Measurements from ENCODE around the gene FAM98A. TPM values are rescaled to one million over a fixed set of nuclear protein-coding genes. Genes with fewer than 3 reads are reported as not detected.

Gene FAM98A
- total and polyA plus RNA-seq, 10 of the 15 experiments (the other 5 are each of a cell fraction or from before 2014, with no cell fraction given): 29.7 to 231 (median 80.2) TPM

DNA sequence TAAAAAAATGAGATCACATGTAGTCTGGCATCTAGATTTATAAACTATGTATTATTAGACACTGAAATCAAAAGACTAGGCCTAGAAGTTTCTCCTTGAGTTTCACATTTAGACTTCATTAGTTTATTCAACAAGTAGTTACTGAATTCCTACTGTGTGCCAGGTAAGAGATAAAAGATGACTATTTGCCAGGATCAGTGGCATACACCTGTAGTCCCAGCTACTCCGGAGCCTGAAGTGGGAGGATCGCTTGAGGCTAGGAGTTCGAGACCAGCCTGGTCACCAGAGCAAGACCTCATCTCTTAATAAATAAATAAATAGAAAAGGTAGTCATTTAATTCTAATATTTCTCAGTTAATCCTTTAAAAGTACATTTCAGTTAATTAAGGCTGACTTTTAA, 2.1 kb downstream of the FAM98A start:
- in situ Hi-C loops (cut with MboI): loop anchor here (25.0 kb wide), 1 partner anchor 835 kb away; no protein-coding TSS in a partner anchor
- H3K4me2 ChIP-seq (ENCODE audit: control insufficient read depth, insufficient read depth): peak overlapping the region; percentile 46
- POLR2A ChIA-PET: interaction anchor here (0.6 kb wide), 1 partner anchor 940 kb away, joined by 5 read pairs; no protein-coding TSS in a partner anchor
- TF ChIP-seq CHD2 (IDR thresholded peaks at IDR 0.05; ENCODE audit: borderline replicate concordance, low read depth, low read length) (no peak), SMARCA5 (IDR thresholded peaks at IDR 0.05) (no peak), CTCF (IDR thresholded peaks at IDR 0.05 in 2 of 3, conservative IDR thresholded peaks at IDR 0.05 in 1 of 3; ENCODE audit: control insufficient read depth in 2 of 3, extremely low read depth in 1 of 3, insufficient read depth in 1 of 3, low read depth in 3 of 3, low read length in 3 of 3) (no peak), POLR2AphosphoS2 (IDR thresholded peaks at IDR 0.05; ENCODE audit: low read depth, low read length) (no peak), TCF3 (IDR thresholded peaks at IDR 0.05; ENCODE audit: borderline replicate concordance, insufficient read depth, low read depth, low read length) (no peak), CREB1 (IDR thresholded peaks at IDR 0.05; ENCODE audit: low read depth) (no peak), BCL11A (IDR thresholded peaks at IDR 0.05; ENCODE audit: low read depth, low read length) (no peak), ASH2L (IDR thresholded peaks at IDR 0.05; ENCODE audit: borderline replicate concordance, low read depth) (no peak), POLR2AphosphoS5 (IDR thresholded peaks at IDR 0.05; ENCODE audit: low read length) (no peak), SIX5 (IDR thresholded peaks at IDR 0.05; ENCODE audit: low read depth, low read length, severe bottlenecking) (no peak), MYC (IDR thresholded peaks at IDR 0.05; ENCODE audit: insufficient read depth, insufficient read length, insufficient replicate concordance, low read length, severe bottlenecking) (no peak), SPI1 (IDR thresholded peaks at IDR 0.05; ENCODE audit: borderline replicate concordance, insufficient read depth, low read depth, low read length) (no peak), ZNF592 (IDR thresholded peaks at IDR 0.05) (no peak), SMAD5 (IDR thresholded peaks at IDR 0.05; ENCODE audit: low read depth) (no peak), BACH1 (IDR thresholded peaks at IDR 0.05; ENCODE audit: borderline replicate concordance) (no peak), PAX8 (IDR thresholded peaks at IDR 0.05) (no peak)
- TF ChIP-seq, protein P1, sequence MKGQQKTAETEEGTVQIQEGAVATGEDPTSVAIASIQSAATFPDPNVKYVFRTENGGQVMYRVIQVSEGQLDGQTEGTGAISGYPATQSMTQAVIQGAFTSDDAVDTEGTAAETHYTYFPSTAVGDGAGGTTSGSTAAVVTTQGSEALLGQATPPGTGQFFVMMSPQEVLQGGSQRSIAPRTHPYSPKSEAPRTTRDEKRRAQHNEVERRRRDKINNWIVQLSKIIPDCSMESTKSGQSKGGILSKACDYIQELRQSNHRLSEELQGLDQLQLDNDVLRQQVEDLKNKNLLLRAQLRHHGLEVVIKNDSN (IDR thresholded peaks at IDR 0.05; ENCODE audit: borderline replicate concordance, extremely low read length, insufficient read depth, low read depth, low read length): no peak

More for the DNA sequence above, 2.1 kb downstream of the FAM98A start:
- Histone ChIP-seq H3K79me2 (ENCODE audit: control insufficient read depth, insufficient read depth, low read length) (peaks cover 54% of the 10 kb centered on the region), H3K9ac (ENCODE audit: control insufficient read depth, insufficient read depth, low read length) (no peak overlapping the region; the same call in 1 of the 2 replicates), H3K27me3 (replicated peaks in 1 of 2; ENCODE audit: control insufficient read depth in 2 of 2, insufficient read depth in 2 of 2, low read length in 1 of 2) (no peaks in the 10 kb centered on the region), H3K36me3 (ENCODE audit: control insufficient read depth in 2 of 2, insufficient read depth in 2 of 2, low read length in 1 of 2) (peaks cover 0 to 16% of the 10 kb centered on the region in 2 experiments; a peak in 1 of 4 replicates), H2AFZ (ENCODE audit: control insufficient read depth, low read depth, low read length) (no peak overlapping the region), H4K20me1 (ENCODE audit: control insufficient read depth, insufficient read depth) (no peaks in the 10 kb centered on the region), H3K9me3 (replicated peaks; ENCODE audit: control insufficient read depth, insufficient read depth, low read length) (no peaks in the 10 kb centered on the region), H3K4me3 (peak overlapping the region; percentile 54; the same call in 1 of the 2 replicates), H3K4me1 (ENCODE audit: control insufficient read depth, insufficient read depth, low read length) (no peaks in the 10 kb centered on the region), H3K27ac (ENCODE audit: control insufficient read depth, insufficient read depth) (no peak overlapping the region)
- CTCF ChIA-PET: interaction anchor here (3.0 kb wide), 1 partner anchor 13 kb away, joined by 23 read pairs; no protein-coding TSS in a partner anchor
- RAD21 ChIA-PET (ENCODE audit: unreplicated experiment): interaction anchor here (2.8 kb wide), 1 partner anchor 121 kb away, joined by 11 read pairs; no protein-coding TSS in a partner anchor
- ATAC-seq (no peak), DNase-seq (ENCODE audit: low read depth, low spot score) (no peak), FAIRE-seq (no peak)
- BruUV-seq (replicated peaks): no TSS peak
- intact Hi-C loops (cut with micrococcal nuclease; ENCODE audit: unreplicated experiment): loop anchor here (5.0 kb wide), 1 partner anchor 120 kb away; the partner anchor contains the start of gene RASGRP3
- SMC1A ChIA-PET (ENCODE audit: uncharacterized antibody, unreplicated experiment): interaction anchor here (1.1 to 2.3 kb wide), 3 partner anchors 9 to 121 kb away, joined by 3 to 6 read pairs (median 4); partner anchors contain the start of gene RASGRP3
- 63% methylated on average over 3 of the region's 3 CpGs for WGBS (ENCODE audit: insufficient coverage, insufficient replicate concordance, low lambda C conversion rate, missing lambda C conversion rate)
